ENCODE results near the gene CYP4F11. TPM values are rescaled to one million over a fixed set of nuclear protein-coding genes. Genes with fewer than 3 reads are reported as not detected.

Gene CYP4F11
- total RNA-seq, 1 experiment from 2014 or later = not detected

- H3K56ac ChIP-seq (ENCODE audit: insufficient read length, low read depth, low read length) = no peak overlapping the region
- H3K27ac ChIP-seq (ENCODE audit: insufficient read length, low read depth, low read length) = no peak overlapping the region
- no peak overlapping the region for H3K14ac ChIP-seq (ENCODE audit: insufficient read depth, low read length)
- peaks cover 3% of the 10 kb centered on the region; the same call in 1 of the 2 replicates for H3K27me3 Mint-ChIP-seq (ENCODE audit: low read depth)
- DNase-seq = no peak
- H3K27ac Mint-ChIP-seq = no peak overlapping the region
- no peaks in the 10 kb centered on the region for H3K4me1 ChIP-seq (ENCODE audit: insufficient read depth, low read length)
- peaks cover 85 to 91% of the 10 kb centered on the region in 2 experiments for H3K9me3 Mint-ChIP-seq
- H2BK5ac ChIP-seq (ENCODE audit: insufficient read length, low read length) = no peak overlapping the region
- no peak overlapping the region for H3K4ac ChIP-seq (ENCODE audit: low read depth, low read length)
- H3K4me1 Mint-ChIP-seq = no peaks in the 10 kb centered on the region
- no peak overlapping the region for H2BK12ac ChIP-seq (ENCODE audit: insufficient read length, low read depth, low read length)
- H3K23ac ChIP-seq (ENCODE audit: insufficient read length, low read depth, low read length) = no peak overlapping the region
- H4K91ac ChIP-seq (ENCODE audit: insufficient read length, low read depth, low read length) = no peak overlapping the region
- H2AFZ ChIP-seq (ENCODE audit: low read length) = no peak overlapping the region
- no peaks in the 10 kb centered on the region for H3K79me2 ChIP-seq (ENCODE audit: insufficient read depth, low read length)
- no peak overlapping the region for H4K8ac ChIP-seq (replicated peaks; ENCODE audit: insufficient read length, low read depth, low read length)
- H3K9me3 ChIP-seq (ENCODE audit: control insufficient read depth, low read depth, low read length) = peaks cover 72% of the 10 kb centered on the region
- no peak for TF ChIP-seq CTCF (conservative IDR thresholded peaks at IDR 0.05)
- H3K36me3 Mint-ChIP-seq (ENCODE audit: insufficient read depth in 1 of 3, low read depth in 3 of 3) = peaks cover 7 to 42% (median 24%) of the 10 kb centered on the region in 3 experiments; a peak in 6 of 7 replicates
- H3K79me1 ChIP-seq (ENCODE audit: insufficient read depth, low read depth, low read length, poor library complexity, severe bottlenecking) = no peaks in the 10 kb centered on the region
- H3K4me2 ChIP-seq (ENCODE audit: insufficient read depth, insufficient read length, low read length) = no peak overlapping the region
- no peak overlapping the region for H2BK20ac ChIP-seq (ENCODE audit: low read depth, low read length, poor library complexity, severe bottlenecking)
- no peak overlapping the region for H3K18ac ChIP-seq (ENCODE audit: insufficient read length, low read depth, low read length)
- H3K23me2 ChIP-seq (ENCODE audit: insufficient read length, low read depth, low read length, poor library complexity, severe bottlenecking) = no peaks in the 10 kb centered on the region
- no peak overlapping the region for H4K5ac ChIP-seq (ENCODE audit: insufficient read length, low read depth, low read length)
- no peaks in the 10 kb centered on the region for H4K20me1 ChIP-seq (ENCODE audit: control insufficient read depth, insufficient read depth, insufficient read length)
- no peak overlapping the region for H2AK5ac ChIP-seq (ENCODE audit: insufficient read length, low read length)
- no peak overlapping the region for H3T11ph ChIP-seq (ENCODE audit: low read length)
- no peak overlapping the region for H2BK15ac ChIP-seq (ENCODE audit: low read depth, low read length)
- H3K4me3 Mint-ChIP-seq = no peak overlapping the region
- no peak overlapping the region for H2BK120ac ChIP-seq (ENCODE audit: low read depth, low read length, poor library complexity, severe bottlenecking)
- H3K27me3 ChIP-seq (ENCODE audit: insufficient read depth, low read length) = no peaks in the 10 kb centered on the region
- no CpG with 5 or more reads among the region's 5 CpGs for WGBS (ENCODE audit: extremely low coverage, insufficient read length, low lambda C conversion rate)
- H3K9ac ChIP-seq (ENCODE audit: extremely low read depth, insufficient read length, low read length) = no peak overlapping the region
Measured at GRCh38 chr19:15864824-15865223, 69.5 kb downstream of the CYP4F11 start.
